ENCODE data around the gene CACNG8. TPM values are rescaled to one million over a fixed set of nuclear protein-coding genes. Genes with fewer than 3 reads are reported as not detected.

The CACNG8 gene
- total RNA-seq, 1 experiment from 2014 or later = 12.5 TPM

- no peak for TF ChIP-seq ZNF232 (CRISPR knock-in tag; IDR thresholded peaks at IDR 0.05)
- 0 out of 2 replicates have a peak, but pooled peaks have one; percentile 25 for TF ChIP-seq SP1 (CRISPR knock-in tag; conservative IDR thresholded peaks at IDR 0.05)
- TF ChIP-seq ZNF396 (CRISPR knock-in tag; IDR thresholded peaks at IDR 0.05; ENCODE audit: borderline replicate concordance) = no peak
- no peak for TF ChIP-seq JAZF1 (CRISPR knock-in tag; IDR thresholded peaks at IDR 0.05)
- peak; percentile 30; the same call in 1 of the 2 replicates for TF ChIP-seq ZNF263 (CRISPR knock-in tag; IDR thresholded peaks at IDR 0.05; ENCODE audit: low read depth)
- TF ChIP-seq GABPB1 (CRISPR knock-in tag; IDR thresholded peaks at IDR 0.05) = no peak
- DNase-seq (ENCODE audit: low spot score) (peak; percentile 69), ATAC-seq (peak; percentile 60)
- ChIA-PET CTCF (interaction anchor here (0.6 to 2.7 kb wide), 8 partner anchors 11 to 181 kb away, joined by 3 to 13 read pairs (median 4); no protein-coding TSS in a partner anchor), POLR2A (interaction anchor here (0.5 to 1.0 kb wide), 3 partner anchors 11 to 84 kb away, joined by 3 to 4 read pairs (median 3); no protein-coding TSS in a partner anchor)
- Mint-ChIP-seq H3K27me3 (ENCODE audit: low read depth) (peaks cover 48% of the 10 kb centered on the region), H3K9me3 (no peaks in the 10 kb centered on the region), H3K4me3 (peak within 1 kb of the TSS; percentile 68), H3K4me1 (peaks cover 16% of the 10 kb centered on the region), H3K27ac (no peak within 1 kb of the TSS), H3K36me3 (no peaks in the 10 kb centered on the region)
These were observed 28.7 kb downstream of the CACNG8 start, which contains the start of gene CACNG6 for GRCh38 chr19:53991224-53992113. Gene CACNG6, plus strand, starts transcription at chr19:53991637. Its CDS starts 1,241 bp downstream, at chr19:53992878.

GRCh38 chr19:53992211-53992610 lies 29.5 kb downstream of the CACNG8 start:
- DNase-seq (ENCODE audit: low spot score) (no peak), ATAC-seq (no peak)
- H3K36me3 Mint-ChIP-seq = no peaks in the 10 kb centered on the region
- CTCF ChIA-PET = interaction anchor here (1.0 to 2.7 kb wide), 5 partner anchors 11 to 50 kb away, joined by 3 to 13 read pairs (median 6); no protein-coding TSS in a partner anchor
- POLR2A ChIA-PET = no interaction called here
- H3K4me3 Mint-ChIP-seq = peak overlapping the region; percentile 68
- H3K27ac Mint-ChIP-seq = no peak overlapping the region
- H3K27me3 Mint-ChIP-seq (ENCODE audit: low read depth) = peaks cover 55% of the 10 kb centered on the region
- H3K4me1 Mint-ChIP-seq = peaks cover 16% of the 10 kb centered on the region
- TF ChIP-seq CREM (CRISPR knock-in tag; IDR thresholded peaks at IDR 0.05) (no peak), NR2C2 (CRISPR knock-in tag; IDR thresholded peaks at IDR 0.05) (no peak), E2F4 (CRISPR knock-in tag; IDR thresholded peaks at IDR 0.05; ENCODE audit: borderline replicate concordance, low read depth) (no peak), ATF2 (CRISPR knock-in tag; IDR thresholded peaks at IDR 0.05; ENCODE audit: borderline replicate concordance, low read depth) (no peak), NFATC4 (CRISPR knock-in tag; IDR thresholded peaks at IDR 0.05) (no peak), ERG (CRISPR knock-in tag; IDR thresholded peaks at IDR 0.05) (no peak), TCF7 (CRISPR knock-in tag; IDR thresholded peaks at IDR 0.05; ENCODE audit: low read depth) (no peak), FOXK1 (CRISPR knock-in tag; IDR thresholded peaks at IDR 0.05) (no peak)
- H3K9me3 Mint-ChIP-seq = no peaks in the 10 kb centered on the region

- Mint-ChIP-seq H3K4me3 (peak overlapping the region; percentile 68; the same call in 1 of the 2 replicates), H3K36me3 (no peaks in the 10 kb centered on the region), H3K9me3 (no peaks in the 10 kb centered on the region), H3K27me3 (ENCODE audit: low read depth) (peaks cover 61% of the 10 kb centered on the region), H3K4me1 (peaks cover 22% of the 10 kb centered on the region), H3K27ac (no peak overlapping the region)
- DNase-seq (ENCODE audit: low spot score) (no peak), ATAC-seq (no peak)
- POLR2A ChIA-PET = interaction anchor here (1.8 kb wide), 1 partner anchor 12 kb away, joined by 5 read pairs; no protein-coding TSS in a partner anchor
- CTCF ChIA-PET = interaction anchor here (0.5 to 2.7 kb wide), 7 partner anchors 31 to 200 kb away, joined by 3 to 10 read pairs (median 3); no protein-coding TSS in a partner anchor
- no peak for TF ChIP-seq ZNF317 (CRISPR knock-in tag; IDR thresholded peaks at IDR 0.05; ENCODE audit: borderline replicate concordance, low read depth)
- no peak for TF ChIP-seq ZNF416 (CRISPR knock-in tag; IDR thresholded peaks at IDR 0.05)
- no peak for TF ChIP-seq E2F4 (CRISPR knock-in tag; IDR thresholded peaks at IDR 0.05; ENCODE audit: borderline replicate concordance, low read depth)
- no peak for TF ChIP-seq ATF6 (CRISPR knock-in tag; IDR thresholded peaks at IDR 0.05)
- TF ChIP-seq CREM (CRISPR knock-in tag; IDR thresholded peaks at IDR 0.05) = no peak
- TF ChIP-seq TEAD1 (CRISPR knock-in tag; IDR thresholded peaks at IDR 0.05) = no peak
- no peak for TF ChIP-seq TEAD4 (CRISPR knock-in tag; IDR thresholded peaks at IDR 0.05)
- no peak for TF ChIP-seq NFATC4 (CRISPR knock-in tag; IDR thresholded peaks at IDR 0.05)
- TF ChIP-seq ZNF512 (CRISPR knock-in tag; IDR thresholded peaks at IDR 0.05; ENCODE audit: borderline replicate concordance) = no peak
These were observed 30.1 kb downstream of the CACNG8 start for GRCh38 chr19:53992815-53993214.

All from WTC11 (cell line).